Testis (tissue), 3 donors: ENCODE data around the gene FGF12. TPM values are rescaled to one million over a fixed set of nuclear protein-coding genes. Genes with fewer than 3 reads are reported as not detected.

Source experiments
- DNase-seq: peaks from one replicate; pipeline ENCODE4 v3.0.0-alpha.2; 2019
- H3K27ac ChIP-seq, 2 donors: fragments of 200-600 bp; sonication (generic); one replicate each; pipeline ENCODE4 v1.5.1; 2019
- H3K27me3 ChIP-seq: fragments of 200-600 bp; sonication (generic); one replicate; pipeline ENCODE4 v1.5.1; 2019
- H3K36me3 ChIP-seq: fragments of 200-600 bp; sonication (generic); one replicate; pipeline ENCODE4 v1.5.1; 2017; ENCODE audit warnings: low read depth; ENCODE audit errors: missing control alignments
- H3K4me1 ChIP-seq: fragments of 200-600 bp; sonication (generic); one replicate; pipeline ENCODE4 v1.5.1; 2019
- H3K4me3 ChIP-seq, 2 donors: fragments of 200-600 bp; sonication (generic); one replicate each; pipeline ENCODE4 v1.5.1; 2017 to 2019
- H3K9me3 ChIP-seq: fragments of 200-600 bp; sonication (generic); one replicate; pipeline ENCODE4 v1.5.1; 2017
- CTCF ChIP-seq, 3 experiments: fragments of 450-650 bp in 2 of 3; fragments of 200-600 bp in 1 of 3; sonication (generic) in 1 of 3; IDR thresholded peaks; one replicate each; pipeline ENCODE4 v1.5.1; 2016 to 2019; ENCODE audit warnings: antibody characterized with exemption in 3 of 3, mild to moderate bottlenecking in 2 of 3, moderate library complexity in 1 of 3
- POLR2A ChIP-seq: fragments of 450-650 bp; IDR thresholded peaks from one replicate; pipeline ENCODE4 v1.6.1; 2017; ENCODE audit warnings: antibody characterized with exemption, mild to moderate bottlenecking, moderate library complexity
- WGBS, 2 donors: methylation state at CpG; one replicate each; pipeline ENCODE4 v1.1.5; 2018; 5-methylcytosine and 5-hydroxymethylcytosine counted together
- intact Hi-C: fragments of 100-400 bp; cut with DNase I; formaldehyde crosslinking; loops from one replicate; pipeline ENCODE4 v1.15.1; 2023; ENCODE audit warnings: low total_unique reads
- polyA plus RNA-seq: library from polyadenylated mRNA; stranded (reverse); fragments of 350-450 nt; fragmentation: Illumina TruSeq; extraction: RNeasy Lipid Tissue Mini Kit (QIAGEN cat#74804); gene quantifications from one replicate; pipeline ENCODE4 v1.2.3, GENCODE V29; 2014; ENCODE audit warnings: low read depth, low replicate concordance; ENCODE audit not compliant: insufficient read depth
- total RNA-seq, 2 donors: library from RNA; depleted of rRNA; stranded (reverse); fragments of >200 nt; gene quantifications; one replicate each; pipeline ENCODE4 v1.2.3, GENCODE V29; 2016

FGF12 gene
- total and polyA plus RNA-seq, 3 donors from 2014 or later, result 2.3 to 3.3 (median 3.0) TPM

- Histone ChIP-seq H3K4me1 (no peaks in the 10 kb centered on the region), H3K27me3 (no peaks in the 10 kb centered on the region), H3K36me3 (no peaks in the 10 kb centered on the region), H3K27ac (no peak overlapping the region), H3K9me3 (no peaks in the 10 kb centered on the region), H3K4me3 (no peak overlapping the region)
- no peak for DNase-seq
- TF ChIP-seq CTCF (IDR thresholded peaks at IDR 0.05), result no peak
- TF ChIP-seq POLR2A, result no peak
- intact Hi-C loops, result no loop called here
- WGBS, 2 donors, result 86 to 92% methylated on average over 2 of the region's 2 CpGs
These were observed 30.3 kb downstream of the FGF12 start for GRCh38 chr3:192696943-192697587.

GRCh38 chr3:192687488-192688152 lies 39.7 kb downstream of the FGF12 start:
- WGBS, 2 donors, result 80 to 81% methylated on average over 5 of the region's 5 CpGs
- no peak for DNase-seq
- intact Hi-C loops, result no loop called here

GRCh38 chr3:192685801-192686200 lies 41.5 kb downstream of the FGF12 start:
- H3K27ac ChIP-seq, result no peak overlapping the region
- no peaks in the 10 kb centered on the region for H3K36me3 ChIP-seq
- intact Hi-C loops, result no loop called here

More at GRCh38 chr3:192687488-192688152, 39.7 kb downstream of the FGF12 start:
- Histone ChIP-seq H3K27me3 (no peaks in the 10 kb centered on the region), H3K4me3 (no peak overlapping the region), H3K27ac (no peak overlapping the region), H3K36me3 (no peaks in the 10 kb centered on the region), H3K9me3 (no peaks in the 10 kb centered on the region), H3K4me1 (no peaks in the 10 kb centered on the region)
- no peak for TF ChIP-seq CTCF (IDR thresholded peaks at IDR 0.05)
- no peak for TF ChIP-seq POLR2A

GRCh38 chr3:192684151-192684550 lies 43.2 kb downstream of the FGF12 start:
- Histone ChIP-seq H3K36me3 (no peaks in the 10 kb centered on the region), H3K4me1 (no peaks in the 10 kb centered on the region), H3K9me3 (no peaks in the 10 kb centered on the region), H3K27me3 (no peaks in the 10 kb centered on the region), H3K27ac (no peak overlapping the region), H3K4me3 (no peak overlapping the region)
- TF ChIP-seq CTCF (IDR thresholded peaks at IDR 0.05) (no peak), POLR2A (no peak)
- intact Hi-C loops, result no loop called here
- DNase-seq, result no peak
- 59 to 68% methylated on average over 6 of the region's 6 CpGs for WGBS, 2 donors

More at GRCh38 chr3:192685801-192686200, 41.5 kb downstream of the FGF12 start:
- 82 to 95% methylated on average over 5 of the region's 5 CpGs for WGBS, 2 donors
- TF ChIP-seq POLR2A, result no peak
- no peak for TF ChIP-seq CTCF (IDR thresholded peaks at IDR 0.05)
- H3K4me3 ChIP-seq, result no peak overlapping the region
- DNase-seq, result no peak
- H3K27me3 ChIP-seq, result no peaks in the 10 kb centered on the region
- no peaks in the 10 kb centered on the region for H3K4me1 ChIP-seq
- H3K9me3 ChIP-seq, result no peaks in the 10 kb centered on the region
